ENCODE data around the gene TMEM151B. TPM values are rescaled to one million over a fixed set of nuclear protein-coding genes. Genes with fewer than 3 reads are reported as not detected.

TMEM151B gene
- total and polyA plus RNA-seq, 9 of the 15 experiments (the other 6 are each of a cell fraction or from before 2014, with no cell fraction given): not detected

GRCh38 chr6:44265007-44265721 is 5.1 kb upstream of the TMEM151B start, which contains the start of gene NFKBIE (continued):
- TF ChIP-seq RERE (CRISPR knock-in tag; IDR thresholded peaks at IDR 0.05; ENCODE audit: borderline replicate concordance) (peak; percentile 81; the same call in 1 of the 2 replicates), GABPA (tag; conservative IDR thresholded peaks at IDR 0.05; ENCODE audit: low read depth) (peak; percentile 90), FOXA1 (IDR thresholded peaks at IDR 0.05; ENCODE audit: borderline replicate concordance) (no peak), E2F1 (CRISPR knock-in tag; IDR thresholded peaks at IDR 0.05) (no peak), PBX2 (CRISPR knock-in tag; IDR thresholded peaks at IDR 0.05; ENCODE audit: low read depth) (no peak), PBX2 (tag; conservative IDR thresholded peaks at IDR 0.05; ENCODE audit: low read depth) (no peak), ZNF444 (CRISPR knock-in tag; IDR thresholded peaks at IDR 0.05) (no peak), TAF1 (IDR thresholded peaks at IDR 0.05; ENCODE audit: control insufficient read depth, extremely low read depth, insufficient read depth, low read length, severe bottlenecking) (peak; percentile 74), NONO (IDR thresholded peaks at IDR 0.05; ENCODE audit: low read depth in 2 of 2, low read length in 1 of 2) (peak in 1 of 2 experiments; percentile 43; a peak in 2 of 4 replicates), ZBTB43 (CRISPR knock-in tag; IDR thresholded peaks at IDR 0.05) (no peak), TSC22D4 (tag; IDR thresholded peaks at IDR 0.05) (no peak), CTCFL (IDR thresholded peaks at IDR 0.05; ENCODE audit: borderline replicate concordance, insufficient read depth, low read depth, low read length, poor library complexity, severe bottlenecking) (peak; percentile 80), SMARCE1 (IDR thresholded peaks at IDR 0.05) (no peak)

Data from K562 (cell line).